Measurements from ENCODE around the gene FAM174C. TPM values are rescaled to one million over a fixed set of nuclear protein-coding genes. Genes with fewer than 3 reads are reported as not detected.

FAM174C gene
- total and polyA plus RNA-seq, 10 of the 15 experiments (the other 5 are each of a cell fraction or from before 2014, with no cell fraction given), result 0.89 to 94.6 (median 43.6) TPM

DNA sequence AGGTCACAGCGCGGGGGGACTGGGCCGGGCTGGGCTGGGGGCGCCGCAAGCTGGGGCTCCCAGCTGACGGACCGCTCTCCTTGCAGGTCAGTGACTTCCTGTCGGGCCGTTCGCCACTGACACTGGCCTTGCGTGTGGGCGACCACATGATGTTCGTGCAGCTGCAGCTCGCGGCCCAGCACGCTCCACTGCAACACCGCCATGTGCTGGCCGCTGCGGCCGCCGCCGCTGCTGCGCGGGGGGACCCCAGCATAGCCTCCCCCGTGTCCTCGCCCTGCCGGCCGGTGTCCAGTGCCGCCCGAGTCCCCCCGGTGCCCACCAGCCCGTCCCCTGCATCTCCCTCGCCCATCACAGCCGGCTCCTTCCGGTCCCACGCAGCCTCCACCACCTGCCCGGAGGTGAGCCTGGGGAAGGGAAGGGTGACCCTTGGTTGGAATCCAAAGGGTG, 21.2 kb upstream of the FAM174C start:
- Histone ChIP-seq H3K4me3 (no peak overlapping the region), H3K4me2 (ENCODE audit: control insufficient read depth, insufficient read depth) (0 out of 2 replicates have a peak overlapping the region, but pooled peaks have one; percentile 53), H3K9ac (ENCODE audit: control insufficient read depth, insufficient read depth, low read length) (no peak overlapping the region), H3K27me3 (replicated peaks in 1 of 2; ENCODE audit: control insufficient read depth in 2 of 2, insufficient read depth in 2 of 2, low read length in 1 of 2) (no peaks in the 10 kb centered on the region), H3K36me3 (ENCODE audit: control insufficient read depth in 2 of 2, insufficient read depth in 2 of 2, low read length in 1 of 2) (peaks cover 14 to 29% of the 10 kb centered on the region in 2 experiments; a peak in 3 of 4 replicates), H3K79me2 (ENCODE audit: control insufficient read depth, insufficient read depth, low read length) (peaks cover 61% of the 10 kb centered on the region), H3K4me1 (ENCODE audit: control insufficient read depth, insufficient read depth, low read length) (peaks cover 16% of the 10 kb centered on the region), H3K27ac (ENCODE audit: control insufficient read depth, insufficient read depth) (no peak overlapping the region; the same call in 1 of the 2 replicates), H3K9me3 (replicated peaks; ENCODE audit: control insufficient read depth, insufficient read depth, low read length) (no peaks in the 10 kb centered on the region), H4K20me1 (ENCODE audit: control insufficient read depth, insufficient read depth) (no peaks in the 10 kb centered on the region), H2AFZ (ENCODE audit: control insufficient read depth, low read depth, low read length) (no peak overlapping the region)
- no peak for DNase-seq (ENCODE audit: low read depth, low spot score)
- intact Hi-C loops (cut with micrococcal nuclease; ENCODE audit: unreplicated experiment) (no loop called here), in situ Hi-C loops (cut with MboI) (no loop called here)
- POLR2A ChIA-PET, result interaction anchor here (1.5 to 2.9 kb wide), 3 partner anchors 10 to 19 kb away, joined by 8 to 22 read pairs (median 14); no protein-coding TSS in a partner anchor
- SMC1A ChIA-PET (ENCODE audit: uncharacterized antibody, unreplicated experiment), result interaction anchor here (1.9 kb wide), 1 partner anchor 12 kb away, joined by 14 read pairs; no protein-coding TSS in a partner anchor
- no peak for ATAC-seq
- TF ChIP-seq ZZZ3 (IDR thresholded peaks at IDR 0.05; ENCODE audit: control insufficient read depth, insufficient read length, low read depth) (no peak), POLR2A (IDR thresholded peaks at IDR 0.05; ENCODE audit: low read depth, low read length) (peak; percentile 32; the same call in 1 of the 2 replicates), YY1 (IDR thresholded peaks at IDR 0.05; ENCODE audit: low read depth, low read length) (no peak), LARP7 (IDR thresholded peaks at IDR 0.05) (no peak), TARDBP (IDR thresholded peaks at IDR 0.05; ENCODE audit: borderline replicate concordance) (no peak), CEBPB (IDR thresholded peaks at IDR 0.05; ENCODE audit: borderline replicate concordance in 1 of 2, low read depth in 2 of 2, low read length in 2 of 2) (no peak)
- TF ChIP-seq, protein P1, sequence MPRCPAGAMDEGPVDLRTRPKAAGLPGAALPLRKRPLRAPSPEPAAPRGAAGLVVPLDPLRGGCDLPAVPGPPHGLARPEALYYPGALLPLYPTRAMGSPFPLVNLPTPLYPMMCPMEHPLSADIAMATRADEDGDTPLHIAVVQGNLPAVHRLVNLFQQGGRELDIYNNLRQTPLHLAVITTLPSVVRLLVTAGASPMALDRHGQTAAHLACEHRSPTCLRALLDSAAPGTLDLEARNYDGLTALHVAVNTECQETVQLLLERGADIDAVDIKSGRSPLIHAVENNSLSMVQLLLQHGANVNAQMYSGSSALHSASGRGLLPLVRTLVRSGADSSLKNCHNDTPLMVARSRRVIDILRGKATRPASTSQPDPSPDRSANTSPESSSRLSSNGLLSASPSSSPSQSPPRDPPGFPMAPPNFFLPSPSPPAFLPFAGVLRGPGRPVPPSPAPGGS (IDR thresholded peaks at IDR 0.05; ENCODE audit: borderline replicate concordance, insufficient read depth, low read depth, low read length, poor library complexity, severe bottlenecking), result no peak
- TF ChIP-seq, protein P2, sequence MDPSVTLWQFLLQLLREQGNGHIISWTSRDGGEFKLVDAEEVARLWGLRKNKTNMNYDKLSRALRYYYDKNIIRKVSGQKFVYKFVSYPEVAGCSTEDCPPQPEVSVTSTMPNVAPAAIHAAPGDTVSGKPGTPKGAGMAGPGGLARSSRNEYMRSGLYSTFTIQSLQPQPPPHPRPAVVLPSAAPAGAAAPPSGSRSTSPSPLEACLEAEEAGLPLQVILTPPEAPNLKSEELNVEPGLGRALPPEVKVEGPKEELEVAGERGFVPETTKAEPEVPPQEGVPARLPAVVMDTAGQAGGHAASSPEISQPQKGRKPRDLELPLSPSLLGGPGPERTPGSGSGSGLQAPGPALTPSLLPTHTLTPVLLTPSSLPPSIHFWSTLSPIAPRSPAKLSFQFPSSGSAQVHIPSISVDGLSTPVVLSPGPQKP (IDR thresholded peaks at IDR 0.05; ENCODE audit: low read depth, low read length), result no peak
- BruUV-seq (replicated peaks), result no TSS peak
- RAD21 ChIA-PET (ENCODE audit: unreplicated experiment), result interaction anchor here (2.0 to 2.9 kb wide), 2 partner anchors 10 to 12 kb away, joined by 15 to 47 read pairs; no protein-coding TSS in a partner anchor
- CTCF ChIA-PET, result interaction anchor here (1.2 to 2.3 kb wide), 4 partner anchors 8 to 14 kb away, joined by 4 to 26 read pairs (median 14); no protein-coding TSS in a partner anchor
- WGBS (ENCODE audit: insufficient coverage, insufficient replicate concordance, low lambda C conversion rate, missing lambda C conversion rate), result 76% methylated on average over 15 of the region's 37 CpGs
- FAIRE-seq, result no peak

Measured in GM12878 (cell line).